AML-193 (cell line): Measurements from ENCODE around the gene IFITM5.
"Not testable (repeated sequence)": the region's sequence is repeated elsewhere in the genome, so short reads cannot be mapped to it uniquely, and the experiment has no call there.

Experiments
- DNase-seq, 2 experiments: peaks; one replicate each; lab custom pipeline; 2025; lab: John Stamatoyannopoulos, UW

The IFITM5 gene

GRCh38 chr11:312092-312816 lies 12.9 kb upstream of the IFITM5 start:
- DNase-seq, result no peak

- not testable (repeated sequence) for DNase-seq
Observed at GRCh38 chr11:311013-311748, 11.9 kb upstream of the IFITM5 start.

GRCh38 chr11:309979-310572 lies 10.8 kb upstream of the IFITM5 start:
- DNase-seq, result not testable (repeated sequence)

DNA sequence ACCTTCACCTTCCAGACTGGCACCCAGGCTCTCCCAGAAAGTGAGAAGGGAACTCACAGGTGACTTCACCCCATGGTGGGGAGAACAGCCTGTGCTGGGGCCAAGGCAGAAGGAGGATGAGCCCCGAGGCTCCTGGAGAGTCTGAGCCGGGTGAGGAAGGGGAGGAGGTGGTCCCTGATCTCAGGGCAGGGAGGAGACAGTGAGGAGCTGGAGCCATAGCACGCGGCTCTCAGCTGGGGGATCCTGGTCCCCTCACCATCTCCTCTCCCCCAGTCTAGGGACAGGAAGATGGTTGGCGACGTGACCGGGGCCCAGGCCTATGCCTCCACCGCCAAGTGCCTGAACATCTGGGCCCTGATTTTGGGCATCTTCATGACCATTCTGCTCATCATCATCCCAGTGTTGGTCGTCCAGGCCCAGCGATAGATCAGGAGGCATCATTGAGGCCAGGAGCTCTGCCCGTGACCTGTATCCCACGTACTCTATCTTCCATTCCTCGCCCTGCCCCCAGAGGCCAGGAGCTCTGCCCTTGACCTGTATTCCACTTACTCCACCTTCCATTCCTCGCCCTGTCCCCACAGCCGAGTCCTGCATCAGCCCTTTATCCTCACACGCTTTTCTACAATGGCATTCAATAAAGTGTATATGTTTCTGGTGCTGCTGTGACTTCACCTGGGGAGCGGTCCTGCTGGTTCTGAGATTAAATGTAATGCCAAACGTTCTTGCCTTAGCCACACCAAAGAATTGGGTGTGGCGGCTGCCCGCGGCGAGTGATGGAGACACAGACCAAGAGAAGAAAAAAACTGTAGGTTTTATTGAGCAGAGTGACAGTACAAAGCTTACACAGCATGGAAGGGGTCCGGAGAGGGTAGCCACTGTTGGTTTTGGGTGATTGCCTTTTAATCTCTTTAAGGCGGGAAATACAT lies 9.7 kb upstream of the IFITM5 start:
- DNase-seq, result not testable (repeated sequence)

GRCh38 chr11:307766-308708 lies 8.7 kb upstream of the IFITM5 start, which contains the start of gene IFITM2:
Gene IFITM2 (plus strand): TSS chr11:307816. CDS start chr11:308193, 377 bp downstream.
- DNase-seq, result peak; percentile 93 to 96

- no peak for DNase-seq
Observed at GRCh38 chr11:306645-307371, 7.5 kb upstream of the IFITM5 start.

DNA sequence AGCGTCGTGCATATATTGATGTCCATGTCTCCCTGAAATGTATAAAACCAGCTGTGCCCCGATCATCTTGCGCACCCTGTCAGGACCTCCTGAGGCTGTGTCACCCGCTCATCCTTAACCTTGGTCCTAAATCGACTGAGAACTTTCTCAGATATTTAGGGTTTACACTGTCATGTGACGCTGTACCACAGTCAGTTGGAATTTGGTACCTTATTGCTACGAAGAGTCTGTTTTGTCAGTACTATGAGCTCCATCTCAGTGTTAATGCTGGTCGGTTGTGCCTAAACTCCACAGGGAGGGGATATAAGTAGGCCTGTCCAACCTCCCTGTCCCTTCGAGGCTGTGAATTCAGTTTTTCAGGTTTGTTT lies 6.5 kb upstream of the IFITM5 start:
- DNase-seq, result no peak

GRCh38 chr11:304915-305843 lies 5.9 kb upstream of the IFITM5 start:
- peak; percentile 63 to 65 for DNase-seq

DNA sequence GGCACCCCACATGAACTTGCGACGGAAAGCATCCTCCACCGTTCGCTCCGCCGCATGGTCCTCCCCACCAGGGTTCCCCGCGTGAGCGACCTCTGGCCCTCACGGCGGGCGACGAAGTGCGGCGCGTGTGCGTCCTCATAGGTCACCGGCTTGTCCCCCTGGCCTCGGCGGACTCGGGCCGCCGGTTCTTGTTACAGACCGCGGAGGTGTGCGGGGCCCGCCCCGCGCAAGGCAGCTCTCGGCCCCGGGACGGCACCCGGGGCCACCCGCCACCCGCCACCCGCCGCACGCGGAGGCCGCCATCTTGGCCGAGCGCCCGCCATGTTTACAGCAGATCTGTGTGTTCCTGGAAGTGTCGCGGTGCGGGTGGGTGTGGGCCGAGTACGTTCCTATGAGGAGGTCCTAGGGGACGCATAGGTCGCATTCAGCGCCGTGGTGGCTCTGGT lies 4.8 kb upstream of the IFITM5 start:
- DNase-seq, result no peak

- DNase-seq, result no peak
Observed at GRCh38 chr11:303363-303762, 4.0 kb upstream of the IFITM5 start.

DNA sequence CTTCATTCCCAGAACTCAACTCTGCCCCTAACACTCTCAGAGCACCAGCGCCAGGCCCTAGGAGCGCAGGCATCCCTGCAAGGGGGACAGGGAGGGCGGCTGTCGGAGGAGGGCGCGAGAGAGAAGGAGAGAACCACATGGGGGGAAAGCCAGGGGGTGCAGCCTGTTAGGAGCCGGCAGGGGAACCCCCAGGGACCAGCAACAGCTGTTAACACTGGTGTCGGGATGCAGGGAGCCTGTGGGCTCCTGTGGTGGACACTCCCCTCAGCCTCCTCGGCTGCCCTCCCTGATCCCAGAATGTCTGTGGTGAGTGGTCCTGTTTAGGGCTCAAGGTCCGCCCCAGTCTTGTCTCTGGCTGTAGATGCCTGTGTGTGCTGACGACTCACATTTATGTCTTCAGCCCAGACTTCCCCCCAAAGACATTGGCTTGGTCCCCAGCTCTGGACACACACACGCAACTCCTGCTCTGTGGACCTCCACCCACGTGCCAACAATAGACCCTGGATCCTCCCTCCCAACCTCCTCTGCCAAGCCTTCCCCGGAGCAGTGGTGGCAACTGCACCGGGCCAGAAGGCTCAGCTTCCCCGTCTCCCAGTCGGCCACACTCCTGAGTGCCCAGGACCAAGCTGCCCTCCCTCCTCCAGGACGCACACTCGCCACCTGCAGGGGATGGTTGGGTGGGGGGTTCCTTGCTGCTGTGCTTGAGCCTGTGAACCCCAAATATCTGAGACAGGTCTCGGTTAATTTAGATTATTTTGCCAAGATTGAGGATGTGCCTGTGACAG lies 817 bp upstream of the IFITM5 start:
- no peak for DNase-seq

DNA sequence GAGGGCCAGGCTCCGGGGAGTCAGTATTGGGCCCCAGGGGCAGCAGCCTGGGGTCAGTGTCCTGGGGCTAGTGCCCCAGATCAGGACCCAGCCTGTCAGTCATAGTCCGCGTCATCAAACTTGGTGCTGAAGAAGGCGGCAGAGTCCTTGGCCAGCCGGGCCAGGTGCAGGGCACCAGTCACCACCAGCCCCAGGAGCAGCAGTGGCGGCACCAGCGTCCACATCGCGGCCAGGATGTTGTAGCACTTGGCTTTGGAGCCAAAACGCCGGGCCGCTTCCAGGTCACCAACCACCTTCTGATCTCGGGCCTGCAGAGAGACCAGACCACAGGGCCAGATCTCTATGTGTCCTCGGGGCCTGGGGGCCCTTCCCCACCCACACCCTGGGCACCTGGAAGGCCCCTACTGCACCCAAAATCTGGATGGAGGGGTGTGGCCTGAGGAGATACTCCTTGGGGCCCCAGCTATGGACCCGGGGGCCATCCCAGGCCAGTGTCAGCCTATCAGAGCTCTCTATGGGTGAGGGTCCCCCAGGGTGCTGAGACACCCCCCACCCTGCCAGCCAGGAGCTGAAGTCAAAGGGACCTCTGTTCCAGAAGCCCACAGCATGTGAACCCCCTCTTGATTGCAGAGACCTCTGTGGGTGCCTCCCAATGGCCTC lies 790 bp downstream of the IFITM5 start:
- DNase-seq, result no peak

GRCh38 chr11:297586-298405 lies 1.5 kb downstream of the IFITM5 start:
- DNase-seq, result no peak

DNA sequence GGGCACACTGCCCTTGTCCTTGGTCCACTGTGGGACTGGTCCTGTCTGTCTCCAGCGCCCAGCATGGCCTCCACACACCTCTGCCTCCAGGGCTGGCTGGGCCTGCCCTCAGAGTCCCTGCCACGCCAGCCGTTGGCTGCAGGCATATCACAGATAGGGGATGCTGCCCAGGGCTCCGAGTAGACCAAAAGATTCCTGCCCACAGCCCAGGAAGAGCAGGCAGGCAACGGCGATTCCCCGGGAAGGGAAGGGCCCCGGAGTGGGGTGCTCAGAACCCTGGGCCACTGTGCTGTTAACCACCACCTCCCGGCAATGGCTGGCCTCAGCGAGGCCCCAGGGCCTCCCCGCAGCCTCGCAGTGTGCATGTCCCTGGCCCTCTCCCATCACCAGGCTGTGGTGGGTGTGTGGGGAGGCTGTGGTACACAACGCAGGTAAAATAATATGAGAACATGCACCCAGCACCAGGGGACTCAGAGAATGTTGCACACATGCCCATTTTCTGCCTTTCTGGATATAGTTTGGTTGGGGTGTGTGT lies 2.2 kb downstream of the IFITM5 start:
- no peak for DNase-seq

DNA sequence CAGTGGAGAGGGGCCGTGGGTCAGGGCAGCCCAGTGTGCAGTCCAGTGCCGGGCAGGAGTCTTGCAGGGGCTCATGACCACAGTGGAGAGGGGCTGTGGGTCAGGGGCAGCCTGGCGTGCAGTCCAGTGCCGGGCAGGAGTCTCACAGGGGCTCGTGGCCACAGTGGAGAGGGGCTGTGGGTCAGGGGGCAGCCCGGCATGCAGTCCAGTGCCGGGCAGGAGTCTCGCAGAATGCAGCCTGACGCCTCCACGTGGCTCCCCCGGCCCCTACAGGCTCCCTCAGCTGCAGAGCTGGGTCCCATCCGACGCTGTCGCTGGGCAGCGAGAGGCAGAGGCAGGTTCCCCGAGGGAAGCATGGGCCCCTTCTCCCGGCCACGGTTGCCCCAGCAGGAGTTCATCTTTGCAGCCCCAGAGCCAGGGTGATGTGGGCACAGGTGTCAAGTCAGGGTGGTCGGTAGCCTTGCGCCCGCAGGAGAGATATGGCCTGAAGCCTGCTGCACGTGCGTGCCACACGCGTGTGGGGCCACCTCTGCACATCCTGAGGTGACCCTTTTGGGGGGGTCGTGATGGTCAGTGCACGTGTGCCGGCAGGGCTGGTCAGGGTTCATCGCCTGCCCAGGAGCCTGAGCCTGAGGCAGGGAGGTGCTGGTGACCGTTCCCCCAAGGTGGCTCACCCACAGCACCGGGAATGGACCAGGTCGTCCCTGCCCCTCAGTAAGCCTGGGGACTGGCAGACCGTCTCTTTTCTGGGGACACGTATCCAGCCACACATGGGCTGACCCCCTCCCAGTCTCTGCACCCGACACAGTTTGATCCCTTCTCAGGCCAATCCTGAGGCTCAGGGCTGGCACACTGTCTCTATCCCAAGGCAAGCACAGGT lies 2.9 kb downstream of the IFITM5 start:
- DNase-seq, result no peak
